Spleen (tissue), 7 donors: ENCODE results near the gene RSBN1L.

ENCODE experiments used
- POLR2A ChIP-seq, 3 donors: fragments of 450-650 bp; IDR thresholded peaks; one replicate each; pipeline ENCODE4 v1.5.1; 2017; ENCODE audit warnings: antibody characterized with exemption in 3 of 3, mild to moderate bottlenecking in 1 of 3
- POLR2AphosphoS5 ChIP-seq, 3 donors: sonication (generic); formaldehyde crosslinking; IDR thresholded peaks; one replicate each; pipeline ENCODE4 v1.5.1; 2017; ENCODE audit warnings: antibody characterized with exemption in 3 of 3
- TF ChIP-seq, protein P1 (sequence below), 11 experiments: fragments of 200-600 bp in 7 of 11; fragments of 450-650 bp in 4 of 11; sonication (generic) in 4 of 11; IDR thresholded peaks in 8 of 11; conservative IDR thresholded peaks in 3 of 11; 1 replicate in 7 of 11; 2 replicates in 4 of 11; pipeline versions ENCODE4 v1.4.0 to v1.8.0; 2016 to 2021; ENCODE audit warnings: antibody characterized with exemption in 11 of 11, inconsistent platforms in 4 of 11, mild to moderate bottlenecking in 1 of 11
- donor health status: DM: no; HTN: no; CAD: no; lungs with moderate emphysema.
- donor health status: DM: no; HTN: no; CAD: no.
- donor health status: DM: no; HTN: no; CAD: no.

DNA sequence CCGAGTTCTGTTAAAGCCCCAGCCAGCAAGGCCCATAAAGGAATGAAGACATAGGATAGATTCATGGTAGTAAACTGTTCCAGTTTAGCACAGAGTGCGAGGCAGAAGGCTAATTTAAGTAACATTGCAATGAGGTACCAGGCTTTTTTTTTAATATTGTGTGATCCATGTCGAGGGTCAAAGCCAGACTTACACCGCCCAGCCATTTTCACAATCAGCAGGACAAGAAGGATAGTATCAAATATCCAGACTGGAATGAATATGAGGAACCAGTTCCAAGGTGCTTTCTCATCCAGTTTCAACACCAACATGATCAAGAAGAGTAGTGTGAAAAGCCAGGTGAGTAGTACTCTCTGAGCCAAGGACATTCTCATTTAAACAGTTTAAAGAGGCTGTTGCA is 97.7 kb downstream of the RSBN1L start:
- TF ChIP-seq, protein P1, sequence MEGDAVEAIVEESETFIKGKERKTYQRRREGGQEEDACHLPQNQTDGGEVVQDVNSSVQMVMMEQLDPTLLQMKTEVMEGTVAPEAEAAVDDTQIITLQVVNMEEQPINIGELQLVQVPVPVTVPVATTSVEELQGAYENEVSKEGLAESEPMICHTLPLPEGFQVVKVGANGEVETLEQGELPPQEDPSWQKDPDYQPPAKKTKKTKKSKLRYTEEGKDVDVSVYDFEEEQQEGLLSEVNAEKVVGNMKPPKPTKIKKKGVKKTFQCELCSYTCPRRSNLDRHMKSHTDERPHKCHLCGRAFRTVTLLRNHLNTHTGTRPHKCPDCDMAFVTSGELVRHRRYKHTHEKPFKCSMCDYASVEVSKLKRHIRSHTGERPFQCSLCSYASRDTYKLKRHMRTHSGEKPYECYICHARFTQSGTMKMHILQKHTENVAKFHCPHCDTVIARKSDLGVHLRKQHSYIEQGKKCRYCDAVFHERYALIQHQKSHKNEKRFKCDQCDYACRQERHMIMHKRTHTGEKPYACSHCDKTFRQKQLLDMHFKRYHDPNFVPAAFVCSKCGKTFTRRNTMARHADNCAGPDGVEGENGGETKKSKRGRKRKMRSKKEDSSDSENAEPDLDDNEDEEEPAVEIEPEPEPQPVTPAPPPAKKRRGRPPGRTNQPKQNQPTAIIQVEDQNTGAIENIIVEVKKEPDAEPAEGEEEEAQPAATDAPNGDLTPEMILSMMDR (IDR thresholded peaks at IDR 0.05 in 8 of 11, conservative IDR thresholded peaks at IDR 0.05 in 3 of 11), result no peak
- no peak for TF ChIP-seq POLR2A (IDR thresholded peaks at IDR 0.05)
- TF ChIP-seq POLR2AphosphoS5 (IDR thresholded peaks at IDR 0.05), result no peak
